ACHN (cell line): ENCODE measurements around the gene RGS3.

Experiments used
- DNase-seq: peaks from one replicate; pipeline ENCODE4 v3.0.0-alpha.2; 2015
- in situ Hi-C: cut with HindIII; loops from 2 replicates; pipeline ENCODE4 v1.10.0; 2017; ENCODE audit warnings: low sequenced_read_pairs, low pct_ligation_motif_present, low pct_unique_long_range_greater_than_20kb

Gene RGS3

GRCh38 chr9:113461943-113462342 lies 1.6 kb upstream of the RGS3 start:
- no peak for DNase-seq
- in situ Hi-C loops, result no loop called here

- no peak for DNase-seq
- in situ Hi-C loops, result no loop called here
Observed at GRCh38 chr9:113462781-113463286, 693 bp upstream of the RGS3 start.

- no peak for DNase-seq
- in situ Hi-C loops, result no loop called here
Observed at GRCh38 chr9:113464286-113464660, 746 bp downstream of the RGS3 start.

GRCh38 chr9:113465599-113466140 lies 2.1 kb downstream of the RGS3 start:
- in situ Hi-C loops, result no loop called here
- DNase-seq, result no peak

- no peak for DNase-seq
- in situ Hi-C loops, result no loop called here
Observed at GRCh38 chr9:113467183-113467582, 3.7 kb downstream of the RGS3 start.

GRCh38 chr9:113468716-113469448 lies 5.4 kb downstream of the RGS3 start:
- in situ Hi-C loops, result no loop called here
- DNase-seq, result no peak

- DNase-seq, result no peak
- in situ Hi-C loops, result no loop called here
Observed at GRCh38 chr9:113471143-113471542, 7.6 kb downstream of the RGS3 start.

- in situ Hi-C loops, result no loop called here
Observed at GRCh38 chr9:113471566-113471965, 8.0 kb downstream of the RGS3 start.

GRCh38 chr9:113472199-113472598 lies 8.7 kb downstream of the RGS3 start:
- in situ Hi-C loops, result no loop called here
- no peak for DNase-seq

More at GRCh38 chr9:113471566-113471965, 8.0 kb downstream of the RGS3 start:
- DNase-seq, result no peak

GRCh38 chr9:113474360-113475028 lies 11.0 kb downstream of the RGS3 start:
- in situ Hi-C loops, result no loop called here
- DNase-seq, result no peak

GRCh38 chr9:113475031-113475430 lies 11.5 kb downstream of the RGS3 start:
- DNase-seq, result no peak
- in situ Hi-C loops, result no loop called here

- in situ Hi-C loops, result no loop called here
Observed at GRCh38 chr9:113475992-113476391, 12.5 kb downstream of the RGS3 start.

GRCh38 chr9:113476511-113476916 lies 13.0 kb downstream of the RGS3 start:
- in situ Hi-C loops, result no loop called here
- DNase-seq, result no peak

More at GRCh38 chr9:113475992-113476391, 12.5 kb downstream of the RGS3 start:
- no peak for DNase-seq

GRCh38 chr9:113477058-113477457 lies 13.5 kb downstream of the RGS3 start:
- no peak for DNase-seq
- in situ Hi-C loops, result no loop called here

- in situ Hi-C loops, result no loop called here
- no peak for DNase-seq
Observed at GRCh38 chr9:113477661-113478060, 14.1 kb downstream of the RGS3 start.

- DNase-seq, result no peak
- in situ Hi-C loops, result no loop called here
Observed at GRCh38 chr9:113479174-113479621, 15.7 kb downstream of the RGS3 start.

GRCh38 chr9:113480612-113481011 lies 17.1 kb downstream of the RGS3 start:
- no peak for DNase-seq
- in situ Hi-C loops, result no loop called here

GRCh38 chr9:113481176-113481787 lies 17.8 kb downstream of the RGS3 start:
- no peak for DNase-seq
- in situ Hi-C loops, result no loop called here

- in situ Hi-C loops, result no loop called here
- DNase-seq, result no peak
Observed at GRCh38 chr9:113482341-113482740, 18.8 kb downstream of the RGS3 start.
